GM19035 (cell line): Measurements from ENCODE around the gene MAML2.
"Not testable (repeated sequence)": the region's sequence is repeated elsewhere in the genome, so short reads cannot be mapped to it uniquely, and the experiment has no call there.

Source experiments
- ATAC-seq: cut with Tn5 transposase; IDR thresholded peaks from one replicate; pipeline ENCODE4 v1.9.1; 2021; ENCODE audit not compliant: unreplicated experiment

Gene MAML2

GRCh38 chr11:96294289-96294688, 48.7 kb downstream of the MAML2 start:
- ATAC-seq, result no peak

GRCh38 chr11:96293598-96294021, 49.4 kb downstream of the MAML2 start:
- peak; percentile 97 for ATAC-seq

- ATAC-seq, result no peak
Observed at GRCh38 chr11:96293109-96293508, 49.9 kb downstream of the MAML2 start.

- no peak for ATAC-seq
Observed at GRCh38 chr11:96292291-96293010, 50.5 kb downstream of the MAML2 start.

GRCh38 chr11:96290631-96291030, 52.4 kb downstream of the MAML2 start:
- no peak for ATAC-seq

- ATAC-seq, result no peak
Observed at GRCh38 chr11:96290031-96290430, 53.0 kb downstream of the MAML2 start.

GRCh38 chr11:96288915-96289314, 54.1 kb downstream of the MAML2 start:
- ATAC-seq, result no peak

GRCh38 chr11:96287822-96288439, 55.1 kb downstream of the MAML2 start:
- no peak for ATAC-seq

GRCh38 chr11:96285985-96286384, 57.0 kb downstream of the MAML2 start:
- ATAC-seq, result not testable (repeated sequence)

GRCh38 chr11:96284917-96285316, 58.1 kb downstream of the MAML2 start:
- no peak for ATAC-seq

GRCh38 chr11:96284401-96284800, 58.6 kb downstream of the MAML2 start:
- no peak for ATAC-seq

- ATAC-seq, result no peak
Observed at GRCh38 chr11:96282625-96283220, 60.3 kb downstream of the MAML2 start.

GRCh38 chr11:96280444-96280843, 62.6 kb downstream of the MAML2 start:
- no peak for ATAC-seq

GRCh38 chr11:96279896-96280290, 63.1 kb downstream of the MAML2 start:
- no peak for ATAC-seq

GRCh38 chr11:96279018-96279895, 63.7 kb downstream of the MAML2 start:
- ATAC-seq, result no peak

GRCh38 chr11:96278039-96278897, 64.7 kb downstream of the MAML2 start:
- ATAC-seq, result no peak

GRCh38 chr11:96277696-96278038, 65.3 kb downstream of the MAML2 start:
- no peak for ATAC-seq

- no peak for ATAC-seq
Observed at GRCh38 chr11:96276836-96277235, 66.2 kb downstream of the MAML2 start.

GRCh38 chr11:96275801-96276594, 67.0 kb downstream of the MAML2 start:
- ATAC-seq, result no peak

GRCh38 chr11:96273507-96273906, 69.5 kb downstream of the MAML2 start:
- no peak for ATAC-seq
